GM19455 (cell line): ENCODE data around the gene STX5.
"Not testable (repeated sequence)": the region's sequence is repeated elsewhere in the genome, so short reads cannot be mapped to it uniquely, and the experiment has no call there.

ENCODE experiments used
- ATAC-seq: cut with Tn5 transposase; IDR thresholded peaks from one replicate; pipeline ENCODE4 v1.9.1; 2021; ENCODE audit not compliant: unreplicated experiment

Gene STX5

GRCh38 chr11:62830904-62831519 lies 839 bp downstream of the STX5 start:
- ATAC-seq = no peak

DNA sequence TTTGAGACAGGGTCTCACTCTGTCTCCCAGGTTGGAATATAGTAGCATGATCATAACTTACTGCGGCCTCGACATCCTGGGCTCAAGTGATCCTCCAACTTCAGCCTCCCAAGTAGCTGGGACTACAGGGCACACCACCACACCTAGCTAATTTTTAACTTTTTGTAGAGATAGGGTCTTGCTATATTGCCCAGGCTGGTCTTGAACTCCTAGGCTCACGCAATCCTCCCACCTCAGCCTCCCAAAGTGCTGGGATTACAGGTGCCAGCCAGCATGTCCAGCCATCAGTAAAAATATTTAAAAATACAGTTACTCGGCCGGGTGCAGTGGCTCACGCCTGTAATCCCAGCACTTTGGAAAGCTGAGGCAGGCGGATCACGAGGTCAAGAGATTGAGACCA lies 3.7 kb downstream of the STX5 start:
- not testable (repeated sequence) for ATAC-seq

DNA sequence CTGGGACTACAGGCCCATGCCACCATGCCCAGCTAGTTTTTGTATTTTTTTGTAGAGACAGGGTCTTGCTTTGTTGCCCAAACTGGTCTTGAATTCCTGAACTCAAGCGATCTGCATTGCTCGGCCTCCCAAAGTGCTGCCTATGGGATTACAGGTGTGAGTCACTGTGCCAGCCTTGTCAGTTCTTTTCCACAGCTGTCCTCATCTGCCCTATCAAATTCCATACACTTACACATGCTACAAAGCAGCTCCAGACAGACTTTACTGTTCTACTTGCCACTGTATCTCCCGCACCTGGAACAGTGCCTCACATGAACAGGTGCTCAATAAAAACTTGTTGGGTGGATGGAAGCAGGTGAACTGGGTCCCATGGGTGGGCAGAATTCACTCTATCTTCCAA lies 8.2 kb downstream of the STX5 start:
- ATAC-seq = no peak

- no peak for ATAC-seq
Observed at GRCh38 chr11:62817129-62817528, 14.7 kb downstream of the STX5 start.

GRCh38 chr11:62816557-62816956 lies 15.3 kb downstream of the STX5 start:
- ATAC-seq = no peak

- ATAC-seq = no peak
Observed at GRCh38 chr11:62811659-62812058, 20.2 kb downstream of the STX5 start.

DNA sequence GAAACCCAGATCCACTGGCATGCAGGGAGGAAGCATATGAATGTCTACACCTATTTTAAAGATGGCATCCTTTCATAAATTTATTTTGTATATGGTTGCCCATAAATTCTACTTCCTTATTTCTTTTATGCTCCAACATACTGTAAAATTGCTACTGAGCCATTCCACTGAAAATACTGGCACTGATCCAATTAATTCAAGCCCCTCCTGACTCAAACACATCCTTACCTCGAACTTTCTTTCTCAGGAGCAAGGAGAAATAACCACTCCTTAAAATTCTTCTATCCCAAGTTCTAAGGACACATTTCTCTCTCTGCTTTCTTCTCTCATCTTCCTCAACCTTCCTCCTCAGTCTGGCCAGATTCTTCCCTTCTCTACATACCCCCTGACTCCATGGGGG lies 21.1 kb downstream of the STX5 start:
- no peak for ATAC-seq

- no peak for ATAC-seq
Observed at GRCh38 chr11:62806611-62807121, 25.2 kb downstream of the STX5 start.

- ATAC-seq = no peak
Observed at GRCh38 chr11:62805961-62806441, 25.9 kb downstream of the STX5 start.

GRCh38 chr11:62805076-62805892 lies 26.6 kb downstream of the STX5 start, which contains the start of gene NXF1:
Gene NXF1, minus strand, starts transcription at chr11:62805440. Its CDS starts 84 bp downstream, at chr11:62805356.
- peak; percentile 88 for ATAC-seq

GRCh38 chr11:62804310-62805075 lies 27.4 kb downstream of the STX5 start:
- ATAC-seq = peak; percentile 34

DNA sequence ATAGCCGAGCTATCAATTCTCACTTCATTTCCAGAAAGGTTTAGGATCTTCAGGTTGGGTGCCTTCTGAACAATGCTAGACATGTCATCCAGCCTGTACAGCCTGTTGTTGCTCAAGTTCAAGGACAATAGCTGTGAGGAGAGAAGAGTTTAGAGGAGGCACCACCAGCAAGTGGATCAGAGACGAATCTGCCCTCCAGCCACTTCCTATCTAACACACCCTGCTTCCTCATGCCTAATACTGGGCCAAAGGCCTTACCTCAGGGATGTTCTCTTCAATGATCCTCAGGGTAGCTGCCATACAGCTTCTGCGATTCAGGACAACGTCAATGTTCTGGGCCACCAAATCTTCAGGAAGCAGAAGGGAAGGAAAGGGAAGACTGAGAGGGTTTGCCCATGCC lies 30.8 kb downstream of the STX5 start:
- ATAC-seq = no peak

DNA sequence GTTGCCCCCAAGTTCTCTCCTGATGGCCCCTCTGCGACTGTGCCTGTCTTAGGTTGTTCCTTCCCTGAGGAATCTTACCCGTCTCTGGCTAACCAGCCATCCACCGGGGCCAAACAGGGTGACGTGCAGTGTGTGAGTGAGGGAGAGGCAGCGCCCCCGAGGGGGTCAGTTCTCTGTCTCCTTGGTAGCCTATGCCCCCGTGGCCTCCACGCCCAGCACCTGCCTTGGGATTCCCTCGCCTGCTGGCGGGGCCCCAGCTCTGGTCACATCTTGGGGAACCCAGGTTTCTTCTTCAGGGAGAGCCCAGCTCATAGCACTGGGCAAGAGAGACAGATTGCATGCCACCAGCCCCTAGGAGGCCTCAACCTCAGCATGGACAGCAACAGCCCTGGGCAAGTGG lies 32.4 kb downstream of the STX5 start:
- no peak for ATAC-seq

- no peak for ATAC-seq
Observed at GRCh38 chr11:62796281-62796680, 35.6 kb downstream of the STX5 start.

DNA sequence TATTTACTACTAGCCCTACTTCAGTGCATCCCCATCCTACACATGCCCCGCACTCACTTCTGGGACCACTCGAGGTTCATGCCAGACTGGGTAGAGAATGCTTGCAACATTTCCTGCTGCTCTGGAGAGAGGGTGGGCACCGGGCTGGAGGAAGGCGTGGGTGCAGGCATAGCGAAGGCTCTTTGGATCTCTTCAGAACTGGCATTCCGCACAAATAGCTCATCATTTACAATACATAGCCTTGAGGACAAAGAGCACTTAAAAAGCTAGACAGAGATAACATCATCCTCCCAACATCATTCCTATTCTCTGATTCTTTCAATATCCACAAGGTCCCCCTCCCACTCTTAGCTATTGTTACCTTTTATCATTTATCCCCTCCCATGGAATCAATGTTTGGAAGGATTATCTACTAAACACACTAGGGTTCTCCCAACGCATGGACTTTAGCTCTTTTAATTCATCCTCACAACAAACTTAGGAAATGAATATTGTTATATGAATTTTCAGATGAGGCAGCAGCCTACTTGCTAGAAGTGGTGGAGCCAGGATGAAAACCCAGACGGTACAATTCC lies 37.6 kb downstream of the STX5 start:
- no peak for ATAC-seq

DNA sequence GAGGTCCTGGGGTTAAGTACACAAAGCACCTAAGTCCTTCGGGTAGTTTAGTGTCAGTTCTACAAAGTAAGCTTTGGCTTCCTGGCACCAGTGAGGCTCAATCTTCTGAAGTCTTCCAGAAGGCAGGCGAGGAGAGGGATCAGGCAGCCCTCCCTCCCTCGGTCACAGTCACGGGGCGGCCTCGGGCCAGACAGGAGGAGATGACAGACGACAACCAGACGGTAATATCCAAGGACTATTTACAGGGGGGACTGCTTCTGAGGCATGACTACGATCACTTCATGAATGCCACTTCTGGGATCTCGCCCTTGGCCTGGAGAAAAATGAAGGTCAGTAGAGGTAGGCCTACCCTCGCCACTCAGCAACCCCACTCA lies 39.7 kb downstream of the STX5 start:
- ATAC-seq = no peak

DNA sequence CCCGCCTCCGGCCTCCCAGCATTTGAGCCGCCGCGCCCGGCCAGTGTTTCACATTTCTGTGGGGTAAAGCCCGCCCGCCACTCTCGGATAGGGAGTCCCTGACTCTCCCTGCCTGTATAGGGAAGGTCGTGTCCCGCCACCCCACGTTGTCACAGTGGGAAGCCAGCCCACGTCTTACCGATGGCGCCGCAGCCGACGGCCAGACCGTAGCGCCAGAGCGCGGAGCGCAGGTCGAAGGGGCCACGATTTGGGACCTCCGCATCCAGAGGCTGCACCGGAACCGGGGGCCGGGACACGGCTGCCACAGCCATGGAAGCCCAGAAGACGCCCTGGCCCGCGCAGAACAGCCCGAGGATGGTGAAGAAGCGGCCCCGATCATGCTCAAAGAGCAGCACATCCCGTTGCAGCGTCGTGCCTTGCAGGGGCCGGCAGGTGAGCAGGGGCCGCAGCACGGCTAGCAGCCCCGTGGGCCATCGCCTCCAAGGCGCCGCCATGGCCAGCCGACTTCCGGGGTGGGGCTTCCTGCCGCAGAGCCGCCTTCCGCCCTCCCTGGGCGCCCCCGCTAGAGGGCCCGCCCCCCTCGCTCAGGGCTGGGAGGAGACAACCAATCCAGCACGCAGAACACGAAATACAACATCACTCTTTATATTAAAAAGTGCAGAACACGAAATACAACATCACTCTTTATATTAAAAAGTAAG lies 40.2 kb downstream of the STX5 start, which contains the start of gene TMEM223:
Gene TMEM223, minus strand, starts transcription at position 506 of the 701 bp plus-strand sequence. Its CDS starts 12 bp downstream, at position 494.
- ATAC-seq = peak; percentile 72

- no peak for ATAC-seq
Observed at GRCh38 chr11:62789576-62789975, 42.3 kb downstream of the STX5 start.

GRCh38 chr11:62788991-62789390 lies 42.9 kb downstream of the STX5 start:
- no peak for ATAC-seq

- peak; percentile 70 for ATAC-seq
Observed at GRCh38 chr11:62787005-62787759, 44.7 kb downstream of the STX5 start, which contains the start of gene TMEM179B. Gene TMEM179B, plus strand, starts transcription at chr11:62787402. Its CDS starts 30 bp downstream, at chr11:62787432.
